C4-2B (cell line): ENCODE data around the gene TBX6.
"Not testable (repeated sequence)": the region's sequence is repeated elsewhere in the genome, so short reads cannot be mapped to it uniquely, and the experiment has no call there.

Experiments
- CTCF ChIP-seq: fragments of 450-650 bp; conservative IDR thresholded peaks from 2 replicates; pipeline ENCODE4 v1.5.1; 2017; ENCODE audit warnings: mild to moderate bottlenecking
- ZFX ChIP-seq: fragments of 450-650 bp; IDR thresholded peaks from 2 replicates; pipeline ENCODE4 v1.6.1; 2017

- TF ChIP-seq CTCF, ZFX: not testable (repeated sequence)
Observed at GRCh38 chr16:30040690-30041089, 51.0 kb downstream of the TBX6 start.
